DND-41 (cell line): Measurements from ENCODE around the gene DESI1.

Source experiments
- ATAC-seq: fragments of 200-7000 bp; cut with Tn5 transposase; 3 replicates; pipeline ENCODE4 v1.9.1; 2021; ENCODE audit warnings: low read depth; ENCODE audit not compliant: insufficient read depth
- DNase-seq: peaks from one replicate; pipeline ENCODE4 v3.0.0-alpha.2; 2020
- H2AFZ ChIP-seq: 2 replicates; pipeline ENCODE4 v1.6.0; 2012; ENCODE audit warnings: low read depth, low read length
- H3K27ac ChIP-seq: 2 replicates; pipeline ENCODE4 v1.5.1; 2012; ENCODE audit warnings: low read length, inconsistent platforms
- H3K27me3 ChIP-seq: fragments of 200-600 bp; sonication (generic); 2 replicates; pipeline ENCODE4 v1.6.0; 2012; ENCODE audit warnings: low read length, mild to moderate bottlenecking, inconsistent platforms; ENCODE audit not compliant: insufficient read depth, poor library complexity
- H3K36me3 ChIP-seq: 2 replicates; pipeline ENCODE4 v1.5.1; 2012; ENCODE audit warnings: low read length, inconsistent platforms; ENCODE audit not compliant: insufficient read depth
- H3K4me1 ChIP-seq: 2 replicates; pipeline ENCODE4 v1.5.1; 2012; ENCODE audit warnings: mild to moderate bottlenecking, low read length; ENCODE audit not compliant: insufficient read depth
- H3K4me2 ChIP-seq: 2 replicates; pipeline ENCODE4 v1.6.0; 2012; ENCODE audit warnings: mild to moderate bottlenecking, moderate library complexity, low read length, inconsistent platforms; ENCODE audit not compliant: insufficient read depth
- H3K4me3 ChIP-seq, 2 experiments: fragments of 200-600 bp in 1 of 2; shearing (Covaris generic) in 1 of 2; 2 replicates each; pipeline ENCODE4 v1.5.1; 2012 to 2016; ENCODE audit warnings: inconsistent platforms in 2 of 2, low read length in 2 of 2, mild to moderate bottlenecking in 2 of 2, low read depth in 1 of 2, moderate library complexity in 1 of 2
- H3K79me2 ChIP-seq: 2 replicates; pipeline ENCODE4 v1.6.0; 2012; ENCODE audit warnings: low read length, inconsistent platforms; ENCODE audit not compliant: insufficient read depth
- H3K9ac ChIP-seq: 2 replicates; pipeline ENCODE4 v1.6.0; 2012; ENCODE audit warnings: low read depth, mild to moderate bottlenecking, inconsistent platforms, low read length, moderate library complexity
- H3K9me3 ChIP-seq: 2 replicates; pipeline ENCODE4 v1.5.1; 2012; ENCODE audit warnings: low read length, moderate library complexity, mild to moderate bottlenecking, inconsistent platforms; ENCODE audit not compliant: insufficient read depth, severe bottlenecking
- H4K20me1 ChIP-seq: 2 replicates; pipeline ENCODE4 v1.6.0; 2012; ENCODE audit warnings: low read length; ENCODE audit not compliant: insufficient read depth
- EZH2 ChIP-seq: IDR thresholded peaks from 3 replicates; pipeline ENCODE4 v1.6.1; 2012; ENCODE audit warnings: borderline replicate concordance, low read depth, mild to moderate bottlenecking, moderate library complexity, low read length, inconsistent platforms; ENCODE audit not compliant: severe bottlenecking
- TF ChIP-seq, protein P1 (sequence below): IDR thresholded peaks from 2 replicates; pipeline ENCODE4 v1.5.1; 2012; ENCODE audit warnings: borderline replicate concordance, low read length, moderate library complexity, mild to moderate bottlenecking; ENCODE audit not compliant: poor library complexity, severe bottlenecking; ENCODE audit errors: extremely low read depth

Gene DESI1

DNA sequence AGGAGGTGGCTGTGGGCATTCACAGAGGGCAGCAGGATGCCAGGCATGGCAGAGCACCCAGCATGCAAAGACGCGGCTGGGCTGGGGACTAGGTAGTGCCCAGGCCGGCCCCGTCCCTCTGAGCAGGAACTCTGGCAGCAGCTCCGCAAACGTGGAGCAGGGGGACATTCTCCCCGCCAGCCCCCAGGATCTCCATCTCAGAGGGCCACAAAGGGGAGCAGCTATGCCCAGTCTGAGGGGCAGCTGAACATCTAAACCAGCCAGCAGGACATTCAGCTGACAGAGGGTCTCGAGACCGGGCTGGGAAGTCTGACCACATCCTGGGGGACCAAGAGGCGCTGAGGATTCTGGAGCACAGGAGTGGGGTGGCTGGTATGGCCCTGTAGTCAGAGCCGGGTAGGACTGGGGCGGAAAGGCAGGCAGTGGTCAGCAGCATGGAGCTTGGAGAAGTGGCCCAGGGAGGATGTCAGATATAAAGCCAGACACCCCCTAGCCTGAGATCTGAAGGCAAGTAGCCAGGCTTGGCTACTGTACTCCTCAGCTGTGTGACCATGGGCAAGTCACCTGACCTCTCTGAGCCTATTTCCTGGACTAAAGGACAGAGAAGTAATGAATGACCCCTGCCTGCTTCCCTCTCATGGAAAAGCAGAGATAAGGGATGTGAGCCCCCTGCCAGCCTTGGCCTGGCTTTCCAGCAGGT is 41.4 kb downstream of the DESI1 start:
- Histone ChIP-seq H3K4me3 (no peak overlapping the region), H3K9me3 (no peaks in the 10 kb centered on the region), H3K79me2 (no peaks in the 10 kb centered on the region), H2AFZ (no peak overlapping the region), H3K27me3 (no peaks in the 10 kb centered on the region), H3K4me2 (no peak overlapping the region), H3K36me3 (peaks cover 42% of the 10 kb centered on the region), H3K4me1 (no peaks in the 10 kb centered on the region), H4K20me1 (0 out of 2 replicates have a peak, but pooled peaks cover 6% of the 10 kb centered on the region), H3K9ac (no peak overlapping the region), H3K27ac (no peak overlapping the region)
- DNase-seq (no peak), ATAC-seq (no peak)
- TF ChIP-seq, protein P1, sequence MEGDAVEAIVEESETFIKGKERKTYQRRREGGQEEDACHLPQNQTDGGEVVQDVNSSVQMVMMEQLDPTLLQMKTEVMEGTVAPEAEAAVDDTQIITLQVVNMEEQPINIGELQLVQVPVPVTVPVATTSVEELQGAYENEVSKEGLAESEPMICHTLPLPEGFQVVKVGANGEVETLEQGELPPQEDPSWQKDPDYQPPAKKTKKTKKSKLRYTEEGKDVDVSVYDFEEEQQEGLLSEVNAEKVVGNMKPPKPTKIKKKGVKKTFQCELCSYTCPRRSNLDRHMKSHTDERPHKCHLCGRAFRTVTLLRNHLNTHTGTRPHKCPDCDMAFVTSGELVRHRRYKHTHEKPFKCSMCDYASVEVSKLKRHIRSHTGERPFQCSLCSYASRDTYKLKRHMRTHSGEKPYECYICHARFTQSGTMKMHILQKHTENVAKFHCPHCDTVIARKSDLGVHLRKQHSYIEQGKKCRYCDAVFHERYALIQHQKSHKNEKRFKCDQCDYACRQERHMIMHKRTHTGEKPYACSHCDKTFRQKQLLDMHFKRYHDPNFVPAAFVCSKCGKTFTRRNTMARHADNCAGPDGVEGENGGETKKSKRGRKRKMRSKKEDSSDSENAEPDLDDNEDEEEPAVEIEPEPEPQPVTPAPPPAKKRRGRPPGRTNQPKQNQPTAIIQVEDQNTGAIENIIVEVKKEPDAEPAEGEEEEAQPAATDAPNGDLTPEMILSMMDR, result no peak
- TF ChIP-seq EZH2, result no peak

DNA sequence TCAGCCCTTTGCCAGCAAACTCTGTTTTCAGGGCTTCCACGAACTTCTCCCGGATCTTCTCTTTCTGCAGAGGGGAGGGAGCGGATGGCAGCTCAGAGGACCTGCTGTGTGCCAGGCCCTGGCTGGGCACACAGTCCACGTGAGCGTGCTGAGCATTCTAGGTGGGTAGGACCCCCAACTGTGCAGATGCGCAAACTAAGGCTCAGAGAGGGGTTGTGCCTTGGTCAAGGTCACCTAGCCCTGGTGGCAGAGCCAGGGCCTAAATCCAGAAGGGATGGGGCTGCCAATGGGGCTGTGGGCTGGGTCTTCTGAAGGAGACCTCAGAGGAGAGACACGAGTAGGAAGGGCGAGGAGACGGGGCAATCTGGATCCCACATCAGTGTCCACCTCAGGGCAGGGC is 42.0 kb downstream of the DESI1 start:
- no peak overlapping the region for H3K4me2 ChIP-seq
- 0 out of 2 replicates have a peak, but pooled peaks cover 6% of the 10 kb centered on the region for H4K20me1 ChIP-seq
- H3K9me3 ChIP-seq, result no peaks in the 10 kb centered on the region
- no peaks in the 10 kb centered on the region for H3K79me2 ChIP-seq
- ATAC-seq, result no peak
- peaks cover 39% of the 10 kb centered on the region for H3K36me3 ChIP-seq
- TF ChIP-seq, protein P1, result no peak
- TF ChIP-seq EZH2, result no peak
- DNase-seq, result no peak
- H3K9ac ChIP-seq, result no peak overlapping the region
- H3K4me3 ChIP-seq, result no peak overlapping the region
- no peaks in the 10 kb centered on the region for H3K4me1 ChIP-seq
- no peak overlapping the region for H2AFZ ChIP-seq
- H3K27ac ChIP-seq, result no peak overlapping the region
- H3K27me3 ChIP-seq, result no peaks in the 10 kb centered on the region

DNA sequence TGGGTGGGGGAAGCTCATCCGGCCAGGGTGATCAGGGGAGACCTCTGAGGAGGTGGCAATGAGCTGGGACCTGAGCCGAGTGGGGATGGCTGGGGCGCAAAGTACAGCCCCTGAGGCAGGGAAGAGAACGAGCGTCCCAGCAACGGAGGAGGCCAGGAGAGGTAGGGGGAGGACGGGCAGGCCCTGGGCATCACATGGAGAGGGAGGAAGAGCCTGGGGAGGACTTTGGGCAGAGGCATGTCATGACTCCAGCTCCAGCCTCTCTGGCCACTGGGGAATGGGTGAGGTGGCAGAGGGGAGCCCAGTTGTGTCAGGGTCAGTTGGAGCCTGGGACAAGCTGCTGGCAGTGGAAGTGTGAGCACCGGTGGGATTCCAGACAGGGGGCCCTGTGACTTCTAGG is 42.7 kb downstream of the DESI1 start:
- H3K4me1 ChIP-seq, result no peaks in the 10 kb centered on the region
- peaks cover 35% of the 10 kb centered on the region for H3K36me3 ChIP-seq
- H4K20me1 ChIP-seq, result 0 out of 2 replicates have a peak, but pooled peaks cover 6% of the 10 kb centered on the region
- no peak overlapping the region for H3K27ac ChIP-seq
- H3K27me3 ChIP-seq, result no peaks in the 10 kb centered on the region
- no peaks in the 10 kb centered on the region for H3K9me3 ChIP-seq
- no peak for ATAC-seq
- H3K4me3 ChIP-seq, result no peak overlapping the region
- no peaks in the 10 kb centered on the region for H3K79me2 ChIP-seq
- DNase-seq, result no peak
- no peak overlapping the region for H3K9ac ChIP-seq
- no peak for TF ChIP-seq EZH2
- TF ChIP-seq, protein P1, result no peak
- H2AFZ ChIP-seq, result no peak overlapping the region
- H3K4me2 ChIP-seq, result no peak overlapping the region

DNA sequence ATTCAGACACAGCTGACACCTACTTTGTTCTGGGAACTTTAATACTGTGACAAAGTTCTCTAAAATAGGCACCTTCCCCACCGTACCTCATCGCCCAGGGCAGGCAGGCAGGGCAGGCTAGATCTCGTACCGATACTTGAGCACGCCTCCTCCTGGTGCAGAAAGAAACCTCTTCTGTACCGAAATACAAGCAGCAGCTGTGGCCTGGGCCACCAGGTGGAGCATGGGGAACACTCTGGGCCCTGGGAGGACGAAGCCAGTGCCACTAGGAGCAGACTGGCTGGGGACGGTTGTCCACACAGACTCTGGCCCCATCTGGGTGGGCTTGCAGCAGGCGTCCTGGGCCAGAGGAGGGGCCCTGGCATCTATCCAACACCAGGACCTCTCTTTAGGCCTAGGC is 44.0 kb downstream of the DESI1 start:
- TF ChIP-seq, protein P1, result peak; percentile 73
- no peak for TF ChIP-seq EZH2
- peaks cover 31% of the 10 kb centered on the region for H3K36me3 ChIP-seq

More for the DNA sequence above, 44.0 kb downstream of the DESI1 start:
- no peaks in the 10 kb centered on the region for H3K4me1 ChIP-seq
- no peak overlapping the region for H3K9ac ChIP-seq
- H3K27me3 ChIP-seq, result no peaks in the 10 kb centered on the region
- H3K27ac ChIP-seq, result no peak overlapping the region
- H4K20me1 ChIP-seq, result 0 out of 2 replicates have a peak, but pooled peaks cover 6% of the 10 kb centered on the region
- no peak overlapping the region for H3K4me3 ChIP-seq
- no peaks in the 10 kb centered on the region for H3K9me3 ChIP-seq
- DNase-seq, result peak; percentile 46
- no peak overlapping the region for H3K4me2 ChIP-seq
- no peaks in the 10 kb centered on the region for H3K79me2 ChIP-seq
- no peak overlapping the region for H2AFZ ChIP-seq
- ATAC-seq, result peak; percentile 85
